NCI-H2171 treated with DMSO at 0.1 percent for 48 hours (cell line): ENCODE data around the gene NTM.
"Not testable (repeated sequence)": the region's sequence is repeated elsewhere in the genome, so short reads cannot be mapped to it uniquely, and the experiment has no call there.

Experiments
- DNase-seq: peaks from one replicate; lab custom pipeline; 2025; lab: John Stamatoyannopoulos, UW

NTM gene

GRCh38 chr11:131463649-131464425, 93.4 kb downstream of the NTM start:
- DNase-seq, result peak; percentile 0

GRCh38 chr11:131464461-131464860, 94.0 kb downstream of the NTM start:
- no peak for DNase-seq

- no peak for DNase-seq
Measured at GRCh38 chr11:131465039-131465438, 94.6 kb downstream of the NTM start.

- no peak for DNase-seq
Measured at GRCh38 chr11:131465746-131466145, 95.3 kb downstream of the NTM start.

GRCh38 chr11:131467645-131468394, 97.4 kb downstream of the NTM start:
- DNase-seq, result no peak

- no peak for DNase-seq
Measured at GRCh38 chr11:131468565-131468964, 98.2 kb downstream of the NTM start.

- no peak for DNase-seq
Measured at GRCh38 chr11:131470216-131470925, 100.0 kb downstream of the NTM start.

GRCh38 chr11:131471976-131472375, 101.6 kb downstream of the NTM start:
- DNase-seq, result no peak

GRCh38 chr11:131474947-131475346, 104.5 kb downstream of the NTM start:
- DNase-seq, result no peak

GRCh38 chr11:131476266-131476665, 105.9 kb downstream of the NTM start:
- DNase-seq, result no peak

GRCh38 chr11:131478341-131478740, 107.9 kb downstream of the NTM start:
- DNase-seq, result no peak

GRCh38 chr11:131481303-131481702, 110.9 kb downstream of the NTM start:
- DNase-seq, result no peak

GRCh38 chr11:131481971-131482370, 111.6 kb downstream of the NTM start:
- no peak for DNase-seq

- no peak for DNase-seq
Measured at GRCh38 chr11:131483453-131483852, 113.0 kb downstream of the NTM start.

- DNase-seq, result no peak
Measured at GRCh38 chr11:131483877-131484276, 113.5 kb downstream of the NTM start.

- no peak for DNase-seq
Measured at GRCh38 chr11:131486100-131486499, 115.7 kb downstream of the NTM start.

GRCh38 chr11:131486937-131487635, 116.7 kb downstream of the NTM start:
- DNase-seq, result no peak

GRCh38 chr11:131488238-131488637, 117.8 kb downstream of the NTM start:
- no peak for DNase-seq

- DNase-seq, result no peak
Measured at GRCh38 chr11:131491503-131491902, 121.1 kb downstream of the NTM start.

- no peak for DNase-seq
Measured at GRCh38 chr11:131495423-131495822, 125.0 kb downstream of the NTM start.

GRCh38 chr11:131497686-131498085, 127.3 kb downstream of the NTM start:
- DNase-seq, result not testable (repeated sequence)

- DNase-seq, result no peak
Measured at GRCh38 chr11:131498631-131499160, 128.3 kb downstream of the NTM start.
